ENCODE results near the gene IGLL1.

DNA sequence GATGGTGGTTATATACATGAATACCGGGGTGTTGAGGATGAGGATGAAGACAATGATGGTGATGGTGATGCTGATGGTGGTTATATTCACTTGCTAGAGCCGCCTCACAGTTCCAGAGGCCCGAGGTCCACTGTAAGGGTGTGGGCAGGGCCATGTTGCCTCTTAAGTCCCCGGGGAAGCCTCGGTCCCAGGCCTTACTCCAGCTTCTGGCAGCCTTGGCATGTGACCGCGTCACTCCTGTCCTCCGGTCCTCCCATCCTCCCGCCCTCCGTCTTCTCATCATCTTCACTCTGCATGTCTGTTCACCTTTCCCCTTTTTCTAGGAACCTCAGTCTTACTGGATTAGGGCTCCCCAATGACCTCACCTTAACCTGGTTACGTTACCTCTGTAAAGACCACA lies 54.6 kb downstream of the IGLL1 start:
- TF ChIP-seq, protein P1, sequence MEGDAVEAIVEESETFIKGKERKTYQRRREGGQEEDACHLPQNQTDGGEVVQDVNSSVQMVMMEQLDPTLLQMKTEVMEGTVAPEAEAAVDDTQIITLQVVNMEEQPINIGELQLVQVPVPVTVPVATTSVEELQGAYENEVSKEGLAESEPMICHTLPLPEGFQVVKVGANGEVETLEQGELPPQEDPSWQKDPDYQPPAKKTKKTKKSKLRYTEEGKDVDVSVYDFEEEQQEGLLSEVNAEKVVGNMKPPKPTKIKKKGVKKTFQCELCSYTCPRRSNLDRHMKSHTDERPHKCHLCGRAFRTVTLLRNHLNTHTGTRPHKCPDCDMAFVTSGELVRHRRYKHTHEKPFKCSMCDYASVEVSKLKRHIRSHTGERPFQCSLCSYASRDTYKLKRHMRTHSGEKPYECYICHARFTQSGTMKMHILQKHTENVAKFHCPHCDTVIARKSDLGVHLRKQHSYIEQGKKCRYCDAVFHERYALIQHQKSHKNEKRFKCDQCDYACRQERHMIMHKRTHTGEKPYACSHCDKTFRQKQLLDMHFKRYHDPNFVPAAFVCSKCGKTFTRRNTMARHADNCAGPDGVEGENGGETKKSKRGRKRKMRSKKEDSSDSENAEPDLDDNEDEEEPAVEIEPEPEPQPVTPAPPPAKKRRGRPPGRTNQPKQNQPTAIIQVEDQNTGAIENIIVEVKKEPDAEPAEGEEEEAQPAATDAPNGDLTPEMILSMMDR (IDR thresholded peaks at IDR 0.05) = no peak
- no peak for TF ChIP-seq POLR2A (IDR thresholded peaks at IDR 0.05)

Measured in testis (tissue), 2 donors.